ENCODE data around the gene FSTL5.

Gene FSTL5

GRCh38 chr4:162046135-162046534 is 117.7 kb downstream of the FSTL5 start:
- Histone ChIP-seq H2AK5ac (ENCODE audit: low read depth, low read length) (no peak overlapping the region), H3K4me3 (ENCODE audit: low read length in 2 of 2) (no peak overlapping the region), H2BK120ac (ENCODE audit: low read depth, low read length) (no peak overlapping the region), H4K8ac (ENCODE audit: low read depth, low read length) (no peak overlapping the region), H3K4ac (ENCODE audit: low read length) (no peak overlapping the region), H3K4me1 (ENCODE audit: control insufficient read depth in 2 of 2, insufficient read depth in 1 of 2, low read depth in 1 of 2, low read length in 2 of 2) (no peaks in the 10 kb centered on the region), H3K4me2 (ENCODE audit: insufficient read depth, low read length, poor library complexity, severe bottlenecking) (no peak overlapping the region), H3K9ac (ENCODE audit: low read depth, low read length, poor library complexity) (no peak overlapping the region), H2BK12ac (ENCODE audit: low read length) (no peak overlapping the region), H2AFZ (ENCODE audit: low read length) (peak overlapping the region; percentile 45), H3K18ac (ENCODE audit: low read length) (no peak overlapping the region), H3K9me3 (replicated peaks in 1 of 2; ENCODE audit: control insufficient read depth in 2 of 2, insufficient read depth in 1 of 2, low read depth in 1 of 2, low read length in 2 of 2) (no peaks in the 10 kb centered on the region), H3K36me3 (replicated peaks in 1 of 2; ENCODE audit: control insufficient read depth in 2 of 2, insufficient read depth in 2 of 2, low read length in 2 of 2) (no peaks in the 10 kb centered on the region), H4K91ac (ENCODE audit: low read depth, low read length, poor library complexity) (no peak overlapping the region), H3K27me3 (ENCODE audit: control insufficient read depth in 3 of 3, insufficient read depth in 3 of 3, low read depth in 1 of 3, low read length in 3 of 3) (no peaks in the 10 kb centered on the region), H3K14ac (ENCODE audit: low read length) (no peak overlapping the region), H2BK15ac (ENCODE audit: low read length) (no peak overlapping the region), H3K79me1 (ENCODE audit: low read depth, low read length) (no peaks in the 10 kb centered on the region), H2BK5ac (ENCODE audit: low read length) (no peak overlapping the region), H3K27ac (replicated peaks; ENCODE audit: low read length) (no peak overlapping the region), H3K23ac (ENCODE audit: low read depth, low read length, poor library complexity) (no peak overlapping the region)
- no CpG with 5 or more reads among the region's 4 CpGs for WGBS, 2 donors (ENCODE audit: extremely low coverage in 2 of 2, insufficient read length in 2 of 2, insufficient replicate concordance in 1 of 2)
- DNase-seq (ENCODE audit: low spot score), result no peak

GRCh38 chr4:162038112-162038511 is 125.7 kb downstream of the FSTL5 start:
- Histone ChIP-seq H2AFZ (ENCODE audit: low read length) (no peak overlapping the region), H3K4ac (ENCODE audit: low read length) (no peak overlapping the region), H3K9ac (ENCODE audit: low read depth, low read length, poor library complexity) (no peak overlapping the region), H3K23ac (ENCODE audit: low read depth, low read length, poor library complexity) (no peak overlapping the region), H2BK5ac (ENCODE audit: low read length) (no peak overlapping the region), H3K27me3 (ENCODE audit: control insufficient read depth in 3 of 3, insufficient read depth in 3 of 3, low read depth in 1 of 3, low read length in 3 of 3) (no peaks in the 10 kb centered on the region), H2BK12ac (ENCODE audit: low read length) (no peak overlapping the region), H4K8ac (ENCODE audit: low read depth, low read length) (no peak overlapping the region), H3K4me1 (ENCODE audit: control insufficient read depth in 2 of 2, insufficient read depth in 1 of 2, low read depth in 1 of 2, low read length in 2 of 2) (peaks cover 0 to 6% of the 10 kb centered on the region in 2 donors), H3K18ac (ENCODE audit: low read length) (no peak overlapping the region), H2AK5ac (ENCODE audit: low read depth, low read length) (no peak overlapping the region), H3K36me3 (replicated peaks in 1 of 2; ENCODE audit: control insufficient read depth in 2 of 2, insufficient read depth in 2 of 2, low read length in 2 of 2) (no peaks in the 10 kb centered on the region), H3K9me3 (replicated peaks in 1 of 2; ENCODE audit: control insufficient read depth in 2 of 2, insufficient read depth in 1 of 2, low read depth in 1 of 2, low read length in 2 of 2) (no peaks in the 10 kb centered on the region), H2BK120ac (ENCODE audit: low read depth, low read length) (no peak overlapping the region), H2BK15ac (ENCODE audit: low read length) (no peak overlapping the region), H3K27ac (replicated peaks; ENCODE audit: low read length) (no peak overlapping the region), H4K91ac (ENCODE audit: low read depth, low read length, poor library complexity) (no peak overlapping the region), H3K4me2 (ENCODE audit: insufficient read depth, low read length, poor library complexity, severe bottlenecking) (no peak overlapping the region), H3K14ac (ENCODE audit: low read length) (no peak overlapping the region), H3K79me1 (ENCODE audit: low read depth, low read length) (no peaks in the 10 kb centered on the region), H3K4me3 (ENCODE audit: low read length in 2 of 2) (no peak overlapping the region)
- DNase-seq (ENCODE audit: low spot score), result no peak
- no CpG with 5 or more reads among the region's 3 CpGs for WGBS, 2 donors (ENCODE audit: extremely low coverage in 2 of 2, insufficient read length in 2 of 2, insufficient replicate concordance in 1 of 2)

- H3K9ac ChIP-seq (ENCODE audit: low read depth, low read length, poor library complexity), result no peak overlapping the region
These were observed 145.9 kb downstream of the FSTL5 start for GRCh38 chr4:162017863-162018262.

GRCh38 chr4:162016991-162017390 is 146.8 kb downstream of the FSTL5 start:
- no peak overlapping the region for H2AFZ ChIP-seq (ENCODE audit: low read length)
- H3K9me3 ChIP-seq (replicated peaks in 1 of 2; ENCODE audit: control insufficient read depth in 2 of 2, insufficient read depth in 1 of 2, low read depth in 1 of 2, low read length in 2 of 2), result no peaks in the 10 kb centered on the region
- H3K4me3 ChIP-seq (ENCODE audit: low read length in 2 of 2), result no peak overlapping the region
- H3K36me3 ChIP-seq (replicated peaks in 1 of 2; ENCODE audit: control insufficient read depth in 2 of 2, insufficient read depth in 2 of 2, low read length in 2 of 2), result no peaks in the 10 kb centered on the region
- no peak overlapping the region for H3K4ac ChIP-seq (ENCODE audit: low read length)
- H2BK15ac ChIP-seq (ENCODE audit: low read length), result no peak overlapping the region
- H2BK12ac ChIP-seq (ENCODE audit: low read length), result no peak overlapping the region
- H2BK120ac ChIP-seq (ENCODE audit: low read depth, low read length), result no peak overlapping the region
- H3K4me2 ChIP-seq (ENCODE audit: insufficient read depth, low read length, poor library complexity, severe bottlenecking), result no peak overlapping the region
- H4K8ac ChIP-seq (ENCODE audit: low read depth, low read length), result no peak overlapping the region
- no peak overlapping the region for H2BK5ac ChIP-seq (ENCODE audit: low read length)
- no peak overlapping the region for H4K91ac ChIP-seq (ENCODE audit: low read depth, low read length, poor library complexity)
- H3K4me1 ChIP-seq (ENCODE audit: control insufficient read depth in 2 of 2, insufficient read depth in 1 of 2, low read depth in 1 of 2, low read length in 2 of 2), result no peaks in the 10 kb centered on the region
- no peak overlapping the region for H3K9ac ChIP-seq (ENCODE audit: low read depth, low read length, poor library complexity)
- H3K27ac ChIP-seq (replicated peaks; ENCODE audit: low read length), result no peak overlapping the region
- DNase-seq (ENCODE audit: low spot score), result no peak
- WGBS, 2 donors (ENCODE audit: extremely low coverage in 2 of 2, insufficient read length in 2 of 2, insufficient replicate concordance in 1 of 2), result no CpG with 5 or more reads among the region's 2 CpGs
- H3K14ac ChIP-seq (ENCODE audit: low read length), result no peak overlapping the region
- no peak overlapping the region for H3K23ac ChIP-seq (ENCODE audit: low read depth, low read length, poor library complexity)
- H2AK5ac ChIP-seq (ENCODE audit: low read depth, low read length), result no peak overlapping the region
- no peak overlapping the region for H3K18ac ChIP-seq (ENCODE audit: low read length)
- no peaks in the 10 kb centered on the region for H3K79me1 ChIP-seq (ENCODE audit: low read depth, low read length)
- no peaks in the 10 kb centered on the region for H3K27me3 ChIP-seq (ENCODE audit: control insufficient read depth in 3 of 3, insufficient read depth in 3 of 3, low read depth in 1 of 3, low read length in 3 of 3)

More at GRCh38 chr4:162017863-162018262, 145.9 kb downstream of the FSTL5 start:
- H3K36me3 ChIP-seq (replicated peaks in 1 of 2; ENCODE audit: control insufficient read depth in 2 of 2, insufficient read depth in 2 of 2, low read length in 2 of 2), result no peaks in the 10 kb centered on the region
- no peaks in the 10 kb centered on the region for H3K27me3 ChIP-seq (ENCODE audit: control insufficient read depth in 3 of 3, insufficient read depth in 3 of 3, low read depth in 1 of 3, low read length in 3 of 3)
- no peaks in the 10 kb centered on the region for H3K9me3 ChIP-seq (replicated peaks in 1 of 2; ENCODE audit: control insufficient read depth in 2 of 2, insufficient read depth in 1 of 2, low read depth in 1 of 2, low read length in 2 of 2)
- no peak overlapping the region for H2BK12ac ChIP-seq (ENCODE audit: low read length)
- no peak overlapping the region for H3K23ac ChIP-seq (ENCODE audit: low read depth, low read length, poor library complexity)
- H4K91ac ChIP-seq (ENCODE audit: low read depth, low read length, poor library complexity), result no peak overlapping the region
- no peak overlapping the region for H3K4me2 ChIP-seq (ENCODE audit: insufficient read depth, low read length, poor library complexity, severe bottlenecking)
- H3K79me1 ChIP-seq (ENCODE audit: low read depth, low read length), result no peaks in the 10 kb centered on the region
- H2BK5ac ChIP-seq (ENCODE audit: low read length), result no peak overlapping the region
- H3K4ac ChIP-seq (ENCODE audit: low read length), result no peak overlapping the region
- no peak overlapping the region for H3K4me3 ChIP-seq (ENCODE audit: low read length in 2 of 2)
- H2BK120ac ChIP-seq (ENCODE audit: low read depth, low read length), result no peak overlapping the region
- H2BK15ac ChIP-seq (ENCODE audit: low read length), result no peak overlapping the region
- no peak overlapping the region for H3K18ac ChIP-seq (ENCODE audit: low read length)
- H4K8ac ChIP-seq (ENCODE audit: low read depth, low read length), result no peak overlapping the region
- no CpG with 5 or more reads among the region's 2 CpGs for WGBS, 2 donors (ENCODE audit: extremely low coverage in 2 of 2, insufficient read length in 2 of 2, insufficient replicate concordance in 1 of 2)
- DNase-seq (ENCODE audit: low spot score), result no peak
- peak overlapping the region; percentile 75 for H2AFZ ChIP-seq (ENCODE audit: low read length)
- H3K14ac ChIP-seq (ENCODE audit: low read length), result no peak overlapping the region
- H3K27ac ChIP-seq (replicated peaks; ENCODE audit: low read length), result no peak overlapping the region
- H2AK5ac ChIP-seq (ENCODE audit: low read depth, low read length), result no peak overlapping the region
- H3K4me1 ChIP-seq (ENCODE audit: control insufficient read depth in 2 of 2, insufficient read depth in 1 of 2, low read depth in 1 of 2, low read length in 2 of 2), result no peaks in the 10 kb centered on the region

Data from neuronal stem cell (in vitro differentiated cells).